Neural progenitor cell (in vitro differentiated cells): ENCODE results near the gene RPL3.

Experiments
- CTCF ChIP-seq: fragments of 200-600 bp; sonication (generic); IDR thresholded peaks from 2 replicates; pipeline ENCODE4 v1.5.1; 2017; ENCODE audit warnings: antibody characterized with exemption, mild to moderate bottlenecking
- EZH2phosphoT487 ChIP-seq: fragments of 200-600 bp; sonication (generic); IDR thresholded peaks from 2 replicates; pipeline ENCODE4 v1.6.1; 2017; ENCODE audit warnings: antibody characterized with exemption

DNA sequence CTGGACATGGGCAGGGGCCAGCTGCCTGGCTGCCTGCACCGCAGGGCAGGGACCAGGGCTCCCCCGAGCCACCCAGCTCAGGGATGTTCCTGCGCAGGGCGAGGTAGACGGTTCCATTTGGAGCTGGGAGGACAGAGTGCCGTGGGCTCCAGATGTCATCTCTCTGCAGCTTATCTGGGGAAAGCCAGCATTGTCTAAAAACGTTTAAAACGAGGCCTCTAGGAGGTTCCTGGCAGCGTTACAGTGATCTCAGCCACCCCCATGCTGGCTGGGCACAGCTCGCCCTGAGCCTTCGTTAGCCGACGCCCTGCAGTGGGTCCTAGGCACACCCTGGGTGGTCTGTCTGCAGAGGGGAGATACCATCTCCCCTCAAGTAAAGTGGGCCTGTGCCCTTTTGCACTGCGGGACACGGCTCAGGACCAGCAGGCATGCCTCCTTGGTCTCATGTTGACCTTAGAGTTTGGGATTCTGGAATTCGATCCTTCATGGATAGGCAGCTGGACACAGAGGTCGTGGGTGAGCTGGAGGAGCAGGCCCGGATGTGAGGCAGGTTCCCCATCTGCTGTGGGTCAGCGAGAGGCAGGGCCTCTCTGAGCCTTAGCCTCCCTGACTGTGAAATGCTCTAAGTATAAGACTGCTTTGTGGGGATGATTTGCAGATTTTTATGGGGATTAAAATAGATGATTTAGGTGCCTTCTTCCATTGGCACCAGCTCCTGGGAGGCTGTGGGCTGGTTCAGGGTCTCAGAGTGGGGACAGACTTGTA is 44.5 kb upstream of the RPL3 start:
- no peak for TF ChIP-seq CTCF
- no peak for TF ChIP-seq EZH2phosphoT487
